IPS DF 19.7 (cell line): Measurements from ENCODE around the gene FBLN1.
A peak's percentile ranks its signal among the peaks of the same experiment; 100 is the strongest.
"Not testable (repeated sequence)": the region's sequence is repeated elsewhere in the genome, so short reads cannot be mapped to it uniquely, and the experiment has no call there.

Experiments
- DNase-seq: peaks from one replicate; pipeline ENCODE4 v3.0.0-alpha.2; 2013; ENCODE audit warnings: low read depth, low spot score

FBLN1 gene

DNA sequence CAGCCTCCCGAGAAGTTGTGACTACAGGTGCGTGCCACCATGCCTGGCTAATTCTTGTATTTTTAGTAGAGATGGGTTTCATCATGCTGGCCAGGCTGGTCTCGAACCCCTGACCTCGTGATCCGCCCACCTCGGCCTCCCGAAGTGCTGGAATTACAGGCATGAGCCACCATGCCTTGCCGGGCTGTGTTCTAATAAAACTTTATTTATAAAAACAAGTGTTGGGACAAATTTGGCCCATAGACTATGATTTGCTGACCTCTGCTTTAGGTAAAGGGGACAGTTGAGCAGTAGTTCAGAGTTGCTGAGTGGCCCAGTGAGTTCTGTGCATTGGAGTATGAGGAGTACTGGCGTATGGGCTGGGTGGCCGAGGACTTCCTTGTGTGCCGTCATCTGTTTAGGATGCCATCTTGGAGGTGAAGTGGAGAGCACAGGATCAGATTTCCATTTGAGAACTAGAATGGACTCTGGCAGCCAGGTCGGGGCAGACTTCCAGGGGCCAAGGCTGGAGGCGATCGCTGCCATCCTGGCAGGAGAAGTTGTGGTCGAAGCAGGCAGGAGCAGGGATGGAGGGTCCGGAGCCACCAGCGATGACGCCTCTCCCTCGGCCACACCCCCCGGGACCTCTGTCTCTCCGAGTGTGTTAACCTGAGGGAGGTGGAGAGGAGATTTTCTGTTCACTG, 43.8 kb downstream of the FBLN1 start:
- DNase-seq, result no peak

GRCh38 chr22:45547016-45547345, 44.3 kb downstream of the FBLN1 start:
- DNase-seq, result no peak

DNA sequence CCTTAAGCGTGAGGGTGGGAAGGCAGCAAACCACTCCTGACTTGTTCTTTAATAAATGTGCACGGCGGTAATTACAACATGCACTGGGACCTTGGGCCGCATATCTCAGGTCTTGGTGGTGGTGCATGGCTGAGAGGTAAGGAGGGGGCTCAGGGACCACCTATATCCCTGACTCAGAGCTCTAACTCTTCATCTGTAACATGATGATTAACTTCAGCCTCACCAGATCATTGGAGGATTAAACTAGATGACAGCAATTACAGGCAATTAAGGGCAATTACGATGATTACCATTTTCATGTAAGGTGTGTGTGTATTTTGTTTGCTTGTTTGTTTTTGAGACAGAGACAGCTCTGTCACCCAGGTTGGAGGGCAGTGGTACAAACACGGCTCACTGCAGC, 45.0 kb downstream of the FBLN1 start:
- no peak for DNase-seq

DNA sequence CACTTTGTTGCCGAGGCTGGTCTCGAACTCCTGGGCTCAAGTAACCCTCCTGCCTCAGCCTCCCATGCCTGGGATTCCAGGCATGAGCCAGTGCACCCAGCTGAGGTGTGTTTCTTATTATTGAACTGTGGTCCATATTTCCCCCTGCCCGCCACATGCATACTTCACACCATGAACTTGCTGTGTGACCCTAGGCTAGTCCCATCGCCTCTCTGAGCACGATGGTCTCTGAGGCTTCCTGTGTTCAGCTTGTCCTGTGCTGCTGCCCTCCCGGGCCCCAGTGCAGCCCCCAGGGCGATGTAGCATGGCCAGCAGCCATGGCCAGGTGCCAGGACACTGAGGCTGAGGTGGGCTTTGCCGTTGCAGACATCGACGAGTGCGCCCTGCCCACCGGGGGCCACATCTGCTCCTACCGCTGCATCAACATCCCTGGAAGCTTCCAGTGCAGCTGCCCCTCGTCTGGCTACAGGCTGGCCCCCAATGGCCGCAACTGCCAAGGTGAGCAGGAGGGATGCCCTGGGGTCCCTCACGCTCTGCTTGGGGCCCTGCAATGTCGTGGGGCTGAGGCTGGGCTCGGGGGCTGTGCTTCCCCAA, 45.7 kb downstream of the FBLN1 start:
- no peak for DNase-seq

- DNase-seq, result no peak
Observed at GRCh38 chr22:45548991-45549761, 46.5 kb downstream of the FBLN1 start.

DNA sequence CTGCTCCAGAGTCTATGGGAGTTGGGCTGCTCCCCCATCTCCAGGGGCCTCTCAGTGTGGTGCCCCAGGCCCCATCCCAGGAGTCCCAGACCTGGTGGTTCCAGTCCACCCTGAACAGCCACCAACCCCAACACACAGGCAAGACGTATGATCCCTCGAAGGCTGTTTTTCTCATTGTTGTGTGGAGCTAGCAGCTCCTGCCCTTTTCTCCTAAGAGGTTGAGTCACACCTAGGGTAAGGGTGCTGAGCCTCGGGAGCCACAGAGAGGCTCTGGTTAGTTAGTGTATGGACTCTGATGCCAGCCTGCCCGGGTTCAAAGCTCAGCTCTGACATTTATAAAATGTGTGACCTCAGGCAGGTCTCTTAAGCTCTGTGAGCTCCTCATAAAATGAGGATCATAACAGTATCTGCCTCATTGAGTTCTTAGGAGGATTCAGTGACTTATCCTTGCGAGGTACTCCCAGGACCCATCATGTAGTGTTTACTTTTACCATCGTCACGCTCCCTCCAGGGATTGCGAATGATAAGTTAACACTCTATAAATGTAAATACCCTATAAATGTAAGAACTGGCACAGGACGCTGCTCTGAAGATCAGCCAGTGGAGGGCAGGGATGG, 47.2 kb downstream of the FBLN1 start:
- no peak for DNase-seq

- no peak for DNase-seq
Observed at GRCh38 chr22:45550416-45550815, 47.7 kb downstream of the FBLN1 start.

DNA sequence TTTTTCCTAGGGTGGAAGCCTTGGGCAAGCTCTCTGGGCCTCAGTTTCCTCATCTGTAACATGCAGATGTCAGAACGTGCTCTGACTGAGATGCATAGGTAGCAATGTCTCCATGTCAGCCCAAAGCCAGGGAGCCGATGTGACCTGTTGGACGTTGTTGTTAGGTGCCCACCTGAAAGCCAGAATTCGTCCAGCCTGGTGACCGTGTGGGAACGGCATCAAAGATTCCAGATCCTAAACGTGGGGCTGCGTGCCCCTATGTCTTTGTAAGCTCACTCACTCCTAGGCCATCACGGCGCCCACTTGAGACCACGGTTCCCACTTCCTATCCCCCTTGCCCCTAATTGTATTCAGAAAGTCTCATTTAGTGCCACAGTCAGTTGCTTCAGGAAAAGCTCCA, 48.2 kb downstream of the FBLN1 start:
- no peak for DNase-seq

- no peak for DNase-seq
Observed at GRCh38 chr22:45551310-45552016, 48.8 kb downstream of the FBLN1 start.

- no peak for DNase-seq
Observed at GRCh38 chr22:45552017-45552411, 49.3 kb downstream of the FBLN1 start.

GRCh38 chr22:45552580-45553350, 50.1 kb downstream of the FBLN1 start:
- DNase-seq, result no peak

GRCh38 chr22:45553351-45554039, 50.8 kb downstream of the FBLN1 start:
- peak; percentile 59 for DNase-seq

GRCh38 chr22:45554040-45554406, 51.3 kb downstream of the FBLN1 start:
- DNase-seq, result no peak

DNA sequence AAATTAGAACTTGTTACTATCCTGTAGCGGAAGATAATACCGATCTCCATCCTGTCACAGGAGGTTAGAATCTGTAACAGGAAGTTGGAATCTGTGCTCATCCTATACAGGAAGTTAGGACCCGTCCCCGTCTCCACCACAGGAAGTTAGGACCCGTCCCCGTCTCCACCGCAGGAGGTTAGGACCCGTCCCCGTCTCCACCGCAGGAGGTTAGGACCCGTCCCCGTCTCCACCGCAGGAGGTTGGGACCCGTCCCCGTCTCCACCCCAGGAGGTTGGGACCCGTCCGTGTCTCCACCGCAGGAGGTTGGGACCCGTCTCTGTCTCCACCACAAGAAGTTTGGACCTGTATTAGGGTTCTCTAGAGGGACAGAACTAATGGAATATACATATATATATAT, 52.2 kb downstream of the FBLN1 start:
- DNase-seq, result no peak

DNA sequence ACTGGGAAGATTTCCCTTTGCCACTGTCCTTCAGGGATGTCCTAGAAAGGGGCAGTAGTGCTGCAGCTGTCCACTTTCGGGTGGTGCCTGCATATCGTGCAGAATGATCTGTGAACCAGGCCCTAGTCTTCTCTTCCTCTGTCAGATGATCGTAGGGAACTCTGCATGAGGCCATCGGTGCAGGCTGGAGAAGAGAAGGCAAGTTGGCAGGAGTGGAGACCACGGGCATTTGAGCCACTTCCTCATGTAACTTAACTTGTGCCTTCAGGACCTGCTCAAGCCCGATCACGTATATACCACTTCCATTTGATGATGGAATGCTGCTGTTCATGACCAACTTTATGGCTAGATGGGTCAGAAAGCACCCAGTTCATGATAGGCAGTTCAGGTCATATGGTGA, 55.2 kb downstream of the FBLN1 start:
- not testable (repeated sequence) for DNase-seq

GRCh38 chr22:45560092-45560491, 57.4 kb downstream of the FBLN1 start:
- DNase-seq, result not testable (repeated sequence)

- not testable (repeated sequence) for DNase-seq
Observed at GRCh38 chr22:45560761-45561160, 58.1 kb downstream of the FBLN1 start.

DNA sequence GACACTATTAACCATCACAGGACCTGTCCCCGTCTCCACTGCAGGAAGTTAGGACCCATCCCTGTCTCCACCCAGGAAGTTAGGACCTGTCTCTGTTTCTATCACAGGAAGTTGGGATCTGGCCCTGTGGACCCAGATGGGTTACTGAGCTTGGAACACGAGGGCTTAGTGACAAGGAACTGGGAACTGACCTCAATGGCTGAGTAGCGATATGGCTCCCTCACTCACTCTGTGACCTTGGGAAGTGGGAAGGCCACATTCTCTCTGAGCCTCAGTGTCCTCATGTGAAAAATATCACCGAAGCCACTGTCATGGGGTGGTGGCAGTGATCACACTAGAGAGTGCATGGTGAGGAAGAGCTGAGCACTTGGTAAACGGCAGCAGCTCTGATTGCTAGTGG, 59.4 kb downstream of the FBLN1 start:
- DNase-seq, result no peak

GRCh38 chr22:45562537-45563361, 60.1 kb downstream of the FBLN1 start:
- DNase-seq, result no peak
